GM12873 (cell line): ENCODE data around the gene MXRA7.

Experiments
- CTCF ChIP-seq: IDR thresholded peaks from 2 replicates; pipeline ENCODE4 v1.5.1; 2012; ENCODE audit warnings: low read depth, mild to moderate bottlenecking, moderate library complexity, low read length, control low read depth; ENCODE audit not compliant: insufficient read depth; ENCODE audit errors: missing control alignments

Gene MXRA7

GRCh38 chr17:76751416-76751993 is 40.7 kb upstream of the MXRA7 start:
- TF ChIP-seq CTCF, result no peak

- TF ChIP-seq CTCF, result no peak
These were observed 37.9 kb upstream of the MXRA7 start for GRCh38 chr17:76748657-76749056.

GRCh38 chr17:76747716-76748363 is 37.1 kb upstream of the MXRA7 start:
- no peak for TF ChIP-seq CTCF

- no peak for TF ChIP-seq CTCF
These were observed 34.0 kb upstream of the MXRA7 start for GRCh38 chr17:76744747-76745146.

- no peak for TF ChIP-seq CTCF
These were observed 32.2 kb upstream of the MXRA7 start for GRCh38 chr17:76742958-76743357.

GRCh38 chr17:76740329-76741118 is 29.8 kb upstream of the MXRA7 start:
- no peak for TF ChIP-seq CTCF

- TF ChIP-seq CTCF, result no peak
These were observed 27.7 kb upstream of the MXRA7 start for GRCh38 chr17:76738468-76738850.
